ENCODE measurements around the gene MORN1. TPM values are rescaled to one million over a fixed set of nuclear protein-coding genes. Genes with fewer than 3 reads are reported as not detected.

Gene MORN1
- total RNA-seq, 2 experiments from 2014 or later: 8.0 to 8.5 TPM

GRCh38 chr1:2273401-2274090, 117.8 kb downstream of the MORN1 start:
- peaks cover 4% of the 10 kb centered on the region for H3K4me1 Mint-ChIP-seq
- ATAC-seq: no peak
- no peak for DNase-seq
- H3K9me3 Mint-ChIP-seq (ENCODE audit: low read depth): no peaks in the 10 kb centered on the region
- H3K27ac Mint-ChIP-seq: no peak overlapping the region
- H3K36me3 Mint-ChIP-seq: peaks cover 6% of the 10 kb centered on the region
- CTCF ChIA-PET: no interaction called here
- H3K27me3 Mint-ChIP-seq: no peaks in the 10 kb centered on the region
- no peak overlapping the region for H3K4me3 Mint-ChIP-seq

GRCh38 chr1:2272686-2273400, 118.5 kb downstream of the MORN1 start:
- Mint-ChIP-seq H3K9me3 (ENCODE audit: low read depth) (no peaks in the 10 kb centered on the region), H3K4me1 (peaks cover 4% of the 10 kb centered on the region), H3K36me3 (peaks cover 6% of the 10 kb centered on the region), H3K27ac (no peak overlapping the region), H3K27me3 (no peaks in the 10 kb centered on the region), H3K4me3 (no peak overlapping the region)
- ATAC-seq (no peak), DNase-seq (no peak)
- CTCF ChIA-PET: no interaction called here

GRCh38 chr1:2271841-2272655, 119.3 kb downstream of the MORN1 start:
- H3K4me1 Mint-ChIP-seq: peaks cover 4% of the 10 kb centered on the region
- H3K9me3 Mint-ChIP-seq (ENCODE audit: low read depth): no peaks in the 10 kb centered on the region
- no peaks in the 10 kb centered on the region for H3K36me3 Mint-ChIP-seq
- no peak overlapping the region for H3K27ac Mint-ChIP-seq
- DNase-seq (no peak), ATAC-seq (no peak)
- no peak overlapping the region for H3K4me3 Mint-ChIP-seq
- no peaks in the 10 kb centered on the region for H3K27me3 Mint-ChIP-seq
- CTCF ChIA-PET: no interaction called here

Other genes with a start within 250 kb of the MORN1 start
- 10 to 100 TPM; 52.5 to 55.7 TPM for gene FAAP20, start 196.8 kb downstream of the MORN1 start, total RNA-seq
- gene SKI, start 163.2 kb downstream of the MORN1 start, total RNA-seq: 10 to 100 TPM; 35.0 to 42.9 TPM
- gene RER1, start 287 bp upstream of the MORN1 start, total RNA-seq: 100 to 1,000 TPM; 146 to 174 TPM
- gene PEX10, start 21.0 kb upstream of the MORN1 start, total RNA-seq: 10 to 100 TPM in 1 of 2 experiments, 1 to 10 TPM in 1; 8.7 to 12.3 TPM
- 10 to 100 TPM in 1 of 2 experiments, 1 to 10 TPM in 1; 6.5 to 13.5 TPM for gene PLCH2, start 84.7 kb upstream of the MORN1 start, total RNA-seq
- gene PANK4, start 135.0 kb upstream of the MORN1 start, total RNA-seq: 10 to 100 TPM; 72.2 to 91.2 TPM
- not detected for gene HES5, start 138.7 kb upstream of the MORN1 start, total RNA-seq
- gene TNFRSF14, start 164.8 kb upstream of the MORN1 start, total RNA-seq: 100 to 1,000 TPM; 106 to 111 TPM
- gene PRXL2B, start 195.2 kb upstream of the MORN1 start, total RNA-seq: 10 to 100 TPM; 22.4 to 26.2 TPM
- under 1 TPM in 1 of 2 experiments, not detected in 1; 0.58 TPM for gene MMEL1, start 241.5 kb upstream of the MORN1 start, total RNA-seq

All from activated CD8-positive, alpha-beta memory T cell treated with anti-CD3 and anti-CD28 coated beads, Interleukin-2, amount 10 ng/mL, durations not matched to agents 7 days and 5 days (primary cell).